Lower leg skin (tissue), 4 donors: Measurements from ENCODE around the gene CFAP410. TPM values are rescaled to one million over a fixed set of nuclear protein-coding genes. Genes with fewer than 3 reads are reported as not detected.

Experiments used
- DNase-seq, 2 donors: peaks; one replicate each; pipeline ENCODE4 v3.0.0-alpha.2; 2019; ENCODE audit warnings: low spot score in 2 of 2
- H3K4me3 ChIP-seq: fragments of 200-600 bp; sonication (generic); 2 replicates; pipeline ENCODE4 v1.5.1; 2017; ENCODE audit warnings: mild to moderate bottlenecking, low read depth; ENCODE audit not compliant: poor library complexity, severe bottlenecking
- POLR2A ChIP-seq, 2 donors: fragments of 450-650 bp; IDR thresholded peaks; one replicate each; pipeline ENCODE4 v1.6.1; 2016 to 2017; ENCODE audit warnings: antibody characterized with exemption in 2 of 2, mild to moderate bottlenecking in 1 of 2, moderate library complexity in 1 of 2
- WGBS, 2 donors: methylation state at CpG; one replicate each; pipeline ENCODE4 v1.1.5; 2018; 5-methylcytosine and 5-hydroxymethylcytosine counted together
- intact Hi-C: fragments of 100-400 bp; cut with DNase I; formaldehyde crosslinking; loops from one replicate; pipeline ENCODE4 v1.15.0; 2023; ENCODE audit warnings: low total_unique reads
- total RNA-seq, 4 donors: library from RNA; depleted of rRNA; stranded (reverse); fragments of >200 nt; gene quantifications; one replicate each; pipeline ENCODE4 v1.1.0, GENCODE V29; 2016
- TF ChIP-seq, protein P1 (sequence below), 3 donors: fragments of 450-650 bp; IDR thresholded peaks; one replicate each; pipeline ENCODE4 v1.5.1; 2016; ENCODE audit warnings: antibody characterized with exemption in 3 of 3, mild to moderate bottlenecking in 3 of 3, moderate library complexity in 2 of 3

Gene CFAP410
- total RNA-seq, 4 donors from 2014 or later = 21.3 to 40.1 (median 25.2) TPM

- TF ChIP-seq, protein P1, sequence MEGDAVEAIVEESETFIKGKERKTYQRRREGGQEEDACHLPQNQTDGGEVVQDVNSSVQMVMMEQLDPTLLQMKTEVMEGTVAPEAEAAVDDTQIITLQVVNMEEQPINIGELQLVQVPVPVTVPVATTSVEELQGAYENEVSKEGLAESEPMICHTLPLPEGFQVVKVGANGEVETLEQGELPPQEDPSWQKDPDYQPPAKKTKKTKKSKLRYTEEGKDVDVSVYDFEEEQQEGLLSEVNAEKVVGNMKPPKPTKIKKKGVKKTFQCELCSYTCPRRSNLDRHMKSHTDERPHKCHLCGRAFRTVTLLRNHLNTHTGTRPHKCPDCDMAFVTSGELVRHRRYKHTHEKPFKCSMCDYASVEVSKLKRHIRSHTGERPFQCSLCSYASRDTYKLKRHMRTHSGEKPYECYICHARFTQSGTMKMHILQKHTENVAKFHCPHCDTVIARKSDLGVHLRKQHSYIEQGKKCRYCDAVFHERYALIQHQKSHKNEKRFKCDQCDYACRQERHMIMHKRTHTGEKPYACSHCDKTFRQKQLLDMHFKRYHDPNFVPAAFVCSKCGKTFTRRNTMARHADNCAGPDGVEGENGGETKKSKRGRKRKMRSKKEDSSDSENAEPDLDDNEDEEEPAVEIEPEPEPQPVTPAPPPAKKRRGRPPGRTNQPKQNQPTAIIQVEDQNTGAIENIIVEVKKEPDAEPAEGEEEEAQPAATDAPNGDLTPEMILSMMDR (IDR thresholded peaks at IDR 0.05) = no peak
- no peak for TF ChIP-seq POLR2A (IDR thresholded peaks at IDR 0.05)
- no peak for DNase-seq
- H3K4me3 ChIP-seq = no peak overlapping the region
- WGBS, 2 donors = 92 to 94% methylated on average over 12 to 14 of the region's 15 CpGs
- intact Hi-C loops = no loop called here
Measured at GRCh38 chr21:44292812-44293195, 46.4 kb downstream of the CFAP410 start.

DNA sequence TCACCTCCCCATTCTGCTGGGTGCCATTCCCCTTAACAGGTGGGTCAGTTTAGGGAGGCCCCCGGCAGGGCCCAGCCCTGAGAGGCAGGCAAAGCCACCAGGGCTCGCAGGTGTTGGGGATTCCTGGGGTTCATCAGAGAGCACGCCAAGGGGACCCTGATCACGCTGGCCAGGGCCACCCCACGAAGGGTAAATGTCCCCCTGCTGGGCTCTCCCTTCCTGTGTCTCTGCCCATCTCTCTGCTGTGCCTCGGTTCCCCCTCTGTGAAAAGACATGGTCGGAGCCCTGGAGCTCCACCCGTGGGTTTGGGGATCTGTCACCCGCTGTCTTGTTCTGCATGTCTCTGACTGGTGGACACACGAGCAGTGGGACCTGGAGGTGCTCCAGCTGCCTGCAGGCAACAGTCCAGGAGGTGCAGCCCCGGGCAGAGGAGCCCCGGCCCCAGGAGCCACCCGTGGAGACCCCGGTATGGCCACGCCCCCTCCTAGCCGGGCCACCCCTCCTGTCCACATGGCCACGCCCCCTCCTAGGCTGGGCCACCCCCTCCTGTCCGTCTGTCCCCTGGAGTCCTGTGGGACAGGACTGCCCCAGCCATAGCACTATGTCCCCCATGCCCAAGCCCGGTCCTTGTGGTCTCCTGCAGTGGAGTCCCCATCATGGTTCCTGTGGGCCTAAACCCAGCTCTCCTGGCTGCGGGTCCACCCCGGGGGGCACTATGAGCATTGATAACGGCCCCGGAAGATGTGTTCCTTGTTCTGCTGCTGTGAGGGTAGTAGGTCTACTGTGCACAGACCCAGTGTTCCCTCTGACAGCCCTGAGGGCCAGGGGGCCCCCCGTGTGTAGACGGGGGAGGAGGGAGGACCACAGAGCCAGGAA lies 47.0 kb downstream of the CFAP410 start:
- DNase-seq = no peak
- TF ChIP-seq, protein P1 (IDR thresholded peaks at IDR 0.05) = no peak
- no peak for TF ChIP-seq POLR2A (IDR thresholded peaks at IDR 0.05)
- 60 to 66% methylated on average over 18 to 22 of the region's 25 CpGs for WGBS, 2 donors
- H3K4me3 ChIP-seq = no peak overlapping the region
- intact Hi-C loops = no loop called here

GRCh38 chr21:44291078-44291935 lies 47.9 kb downstream of the CFAP410 start:
- intact Hi-C loops = no loop called here
- no peak for DNase-seq
- H3K4me3 ChIP-seq = no peak overlapping the region
- TF ChIP-seq, protein P1 (IDR thresholded peaks at IDR 0.05) = no peak
- no peak for TF ChIP-seq POLR2A (IDR thresholded peaks at IDR 0.05)
- 65 to 68% methylated on average over 20 to 32 of the region's 33 CpGs for WGBS, 2 donors

- 77 to 84% methylated on average over 14 to 16 of the region's 16 CpGs for WGBS, 2 donors
- no peak overlapping the region for H3K4me3 ChIP-seq
- TF ChIP-seq POLR2A (IDR thresholded peaks at IDR 0.05) = no peak
- TF ChIP-seq, protein P1 (IDR thresholded peaks at IDR 0.05) = no peak
- DNase-seq = no peak
- intact Hi-C loops = no loop called here
Measured at GRCh38 chr21:44290327-44291077, 48.7 kb downstream of the CFAP410 start.

DNA sequence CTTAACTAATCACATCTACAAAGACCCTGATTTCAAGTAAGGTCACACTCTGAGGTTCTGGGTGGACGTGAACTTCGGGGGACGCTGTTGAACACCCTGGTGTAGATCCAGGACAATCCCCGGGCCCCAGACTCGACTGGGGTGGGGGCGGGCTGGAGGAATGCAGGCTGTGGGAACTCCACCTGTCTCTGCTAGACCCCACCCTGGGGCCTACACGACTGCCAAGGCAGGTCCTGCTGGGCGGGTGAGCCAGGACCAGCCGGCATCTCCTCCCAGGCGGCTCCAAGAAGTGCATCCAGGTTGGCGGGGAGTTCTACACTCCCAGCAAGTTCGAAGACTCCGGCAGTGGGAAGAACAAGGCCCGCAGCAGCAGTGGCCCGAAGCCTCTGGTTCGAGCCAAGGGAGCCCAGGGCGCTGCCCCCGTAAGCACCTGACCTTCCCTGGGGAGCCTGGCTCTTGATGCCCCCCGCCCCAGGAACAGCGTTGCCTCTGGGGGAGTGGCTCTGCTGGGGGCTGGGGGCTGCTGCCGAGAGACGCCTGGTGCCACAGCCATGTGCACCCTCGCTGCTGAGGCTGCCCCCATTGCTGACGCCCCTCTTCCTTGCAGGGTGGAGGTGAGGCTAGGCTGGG lies 49.7 kb downstream of the CFAP410 start:
- intact Hi-C loops = no loop called here
- 69 to 83% methylated on average over 13 to 20 of the region's 24 CpGs for WGBS, 2 donors
- DNase-seq = no peak
- H3K4me3 ChIP-seq = no peak overlapping the region
- TF ChIP-seq POLR2A (IDR thresholded peaks at IDR 0.05) = no peak
- TF ChIP-seq, protein P1 (IDR thresholded peaks at IDR 0.05) = no peak
